HuH-7 (cell line): Measurements from ENCODE around the gene RPP14.
"Not testable (repeated sequence)": the region's sequence is repeated elsewhere in the genome, so short reads cannot be mapped to it uniquely, and the experiment has no call there.

Source experiments
- DNase-seq: peaks from one replicate; pipeline ENCODE4 v3.0.0; 2011; ENCODE audit warnings: low spot score

The RPP14 gene

DNA sequence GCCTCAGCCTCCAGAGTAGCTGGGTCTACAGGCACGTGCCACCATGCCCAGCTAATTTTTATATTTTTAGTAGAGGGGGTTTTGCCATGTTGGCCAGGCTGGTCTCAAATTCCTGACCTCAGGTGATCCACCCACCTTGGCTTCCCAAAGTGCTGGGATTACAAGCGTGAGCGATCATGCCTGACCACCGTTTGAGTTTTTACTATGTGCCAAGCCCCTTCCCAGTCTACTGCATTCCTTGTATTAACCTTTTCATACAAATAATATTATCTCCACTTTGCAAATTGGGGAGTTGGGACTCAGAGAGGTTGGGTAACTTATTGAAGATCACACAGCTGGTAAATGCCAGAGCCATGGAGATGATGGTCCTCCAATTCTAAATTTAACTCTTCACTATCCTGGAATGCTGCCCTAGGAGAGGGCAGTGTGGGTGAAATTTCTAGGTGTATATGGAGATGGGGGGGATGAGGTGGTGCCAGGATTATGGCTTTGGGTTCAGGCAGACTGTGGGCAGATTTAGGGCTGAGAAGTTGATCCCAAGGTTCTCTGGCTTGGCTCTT is 25.6 kb downstream of the RPP14 start:
- no peak for DNase-seq

GRCh38 chr3:58332575-58333188 is 26.6 kb downstream of the RPP14 start, which contains the start of gene PXK:
Gene PXK (plus strand): TSS chr3:58332892. CDS start chr3:58332989, 97 bp downstream.
- DNase-seq = peak; percentile 26

GRCh38 chr3:58333206-58334012 is 27.4 kb downstream of the RPP14 start:
- no peak for DNase-seq

DNA sequence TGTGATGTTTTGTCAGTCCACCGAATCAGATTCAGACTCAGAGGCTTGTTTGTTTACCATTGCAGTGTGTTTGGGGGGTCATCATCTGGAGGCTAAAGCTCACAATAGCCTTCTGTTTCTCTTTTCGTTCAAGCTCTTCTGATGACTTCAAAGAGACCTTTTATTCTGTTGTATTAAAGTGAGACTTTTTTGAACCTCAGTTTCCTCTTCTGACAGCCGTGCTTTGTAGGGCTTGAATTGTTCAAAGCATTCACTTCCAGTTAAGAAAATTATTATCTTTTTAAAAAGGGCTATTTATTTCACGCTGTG is 27.9 kb downstream of the RPP14 start:
- DNase-seq = no peak

DNA sequence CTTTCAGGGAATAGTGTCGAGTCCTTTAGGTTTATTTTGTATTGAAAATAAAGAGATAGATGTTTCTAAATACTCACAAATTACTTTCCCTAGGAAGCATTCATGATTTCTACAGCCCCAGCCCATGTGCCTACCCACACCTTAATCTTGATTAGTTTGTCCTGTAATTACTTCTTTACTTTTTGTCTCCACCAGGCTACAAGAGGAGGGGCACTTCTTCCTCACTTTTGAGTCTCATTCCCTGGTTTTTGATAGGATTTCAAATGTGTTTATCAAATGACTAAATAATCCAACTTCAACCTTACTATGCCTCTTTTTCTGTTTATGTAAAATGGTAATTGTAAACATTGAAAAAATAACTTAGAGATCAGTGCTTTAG is 28.4 kb downstream of the RPP14 start:
- no peak for DNase-seq

DNA sequence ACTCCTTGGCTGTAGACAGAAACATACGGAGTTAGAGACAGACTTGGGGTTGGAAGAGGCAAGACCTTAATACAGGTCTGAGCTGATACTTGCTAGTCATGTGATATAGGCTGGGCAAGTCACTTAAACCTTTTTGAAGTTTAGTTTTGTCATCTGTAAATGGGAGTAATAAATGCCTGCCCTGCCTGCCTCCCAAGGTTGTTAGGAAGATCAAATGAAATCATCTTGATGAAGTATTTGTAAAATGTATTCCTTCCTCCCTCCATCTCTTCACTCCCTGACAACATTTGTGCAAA is 29.6 kb downstream of the RPP14 start:
- DNase-seq = no peak

DNA sequence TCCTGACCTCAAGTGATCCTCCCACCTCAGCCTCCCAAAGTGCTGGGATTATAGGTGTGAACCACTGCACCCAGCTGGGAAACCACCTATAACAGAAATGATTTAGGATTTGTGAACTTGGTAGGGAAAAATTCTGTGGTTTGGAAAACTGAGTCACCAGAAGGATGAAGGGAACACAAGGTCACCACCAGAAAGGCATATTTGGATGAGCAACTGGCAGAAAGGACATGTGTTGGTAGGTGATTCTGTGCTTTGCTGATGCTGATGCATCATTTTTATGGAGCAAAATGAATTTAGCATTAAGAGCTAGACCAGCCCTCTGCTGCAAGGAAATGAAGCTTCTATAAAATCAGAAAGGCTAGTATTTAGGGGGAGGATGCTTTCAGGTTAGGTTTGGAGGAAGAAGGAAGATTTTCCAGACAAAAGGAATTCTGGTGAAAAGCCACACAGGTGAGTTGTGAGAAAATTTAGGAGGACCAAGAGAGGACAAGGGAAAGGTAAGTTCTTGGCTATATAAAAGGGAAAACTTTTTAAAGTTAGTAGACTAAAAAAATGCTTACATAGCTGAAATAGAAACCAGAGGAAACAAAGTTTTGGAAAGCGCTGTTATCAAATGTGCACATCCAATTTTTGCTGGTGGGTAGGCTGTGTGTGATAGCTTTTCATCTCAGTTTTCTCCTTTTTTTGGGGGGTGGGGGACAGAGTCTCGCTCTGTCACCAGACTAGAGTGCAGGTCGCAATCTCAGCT is 30.3 kb downstream of the RPP14 start:
- no peak for DNase-seq

GRCh38 chr3:58337190-58337589 is 31.1 kb downstream of the RPP14 start:
- no peak for DNase-seq

DNA sequence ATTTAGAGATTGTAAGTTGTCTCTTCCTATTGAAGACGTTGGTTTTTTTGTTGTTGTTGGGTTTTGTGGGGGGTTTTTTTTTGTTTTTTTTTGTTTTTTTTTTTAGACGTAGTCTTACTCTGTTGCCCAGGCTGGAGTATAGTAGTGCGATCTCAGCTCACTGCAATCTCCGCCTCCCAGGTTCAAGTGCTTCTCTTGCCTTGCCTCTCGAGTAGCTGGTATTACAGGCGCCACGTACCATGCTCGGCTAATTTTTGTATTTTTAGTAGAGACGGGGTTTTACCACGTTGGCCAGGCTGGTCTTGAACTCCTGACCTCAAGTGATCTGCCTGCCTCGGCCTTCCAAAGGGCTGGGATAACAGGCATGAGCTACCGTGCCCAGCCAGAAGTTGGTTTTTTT is 33.1 kb downstream of the RPP14 start:
- not testable (repeated sequence) for DNase-seq

DNA sequence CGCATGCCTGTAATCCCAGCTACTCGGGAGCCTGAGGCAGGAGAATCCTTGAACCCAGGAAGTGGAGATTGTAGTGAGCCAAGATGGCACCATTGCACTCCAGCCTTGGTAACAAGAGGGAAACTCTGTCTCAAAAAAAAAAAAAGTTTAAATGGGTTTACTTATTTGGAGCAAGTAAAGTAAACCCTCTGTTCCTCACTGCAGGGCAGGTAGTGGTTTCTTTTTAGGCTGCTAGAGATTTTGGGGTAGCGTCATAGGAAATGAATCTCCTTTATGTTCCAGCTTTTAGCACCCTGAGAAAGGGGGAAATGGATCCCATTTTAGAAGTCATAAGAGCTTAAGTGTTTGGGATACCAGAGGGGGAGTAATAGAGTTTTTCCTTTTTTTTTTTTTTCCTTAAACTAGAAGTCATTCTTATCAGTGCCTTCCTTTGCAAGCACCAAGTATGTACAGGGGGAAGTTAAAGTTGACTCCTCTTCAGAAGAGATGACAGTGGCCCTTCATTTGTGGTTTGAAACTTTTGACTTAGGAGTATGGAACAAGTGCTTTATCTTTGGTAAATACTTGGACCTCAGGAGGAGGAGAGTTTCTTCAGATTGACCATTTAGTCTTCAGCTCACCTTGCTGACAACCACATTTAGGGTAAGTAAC is 34.7 kb downstream of the RPP14 start:
- DNase-seq = no peak

GRCh38 chr3:58341376-58341775 is 35.3 kb downstream of the RPP14 start:
- DNase-seq = no peak

GRCh38 chr3:58342676-58343075 is 36.6 kb downstream of the RPP14 start:
- DNase-seq = no peak

GRCh38 chr3:58345457-58345856 is 39.4 kb downstream of the RPP14 start:
- no peak for DNase-seq

- DNase-seq = no peak
Measured at GRCh38 chr3:58346368-58346767, 40.3 kb downstream of the RPP14 start.

- DNase-seq = no peak
Measured at GRCh38 chr3:58347984-58348383, 41.9 kb downstream of the RPP14 start.

DNA sequence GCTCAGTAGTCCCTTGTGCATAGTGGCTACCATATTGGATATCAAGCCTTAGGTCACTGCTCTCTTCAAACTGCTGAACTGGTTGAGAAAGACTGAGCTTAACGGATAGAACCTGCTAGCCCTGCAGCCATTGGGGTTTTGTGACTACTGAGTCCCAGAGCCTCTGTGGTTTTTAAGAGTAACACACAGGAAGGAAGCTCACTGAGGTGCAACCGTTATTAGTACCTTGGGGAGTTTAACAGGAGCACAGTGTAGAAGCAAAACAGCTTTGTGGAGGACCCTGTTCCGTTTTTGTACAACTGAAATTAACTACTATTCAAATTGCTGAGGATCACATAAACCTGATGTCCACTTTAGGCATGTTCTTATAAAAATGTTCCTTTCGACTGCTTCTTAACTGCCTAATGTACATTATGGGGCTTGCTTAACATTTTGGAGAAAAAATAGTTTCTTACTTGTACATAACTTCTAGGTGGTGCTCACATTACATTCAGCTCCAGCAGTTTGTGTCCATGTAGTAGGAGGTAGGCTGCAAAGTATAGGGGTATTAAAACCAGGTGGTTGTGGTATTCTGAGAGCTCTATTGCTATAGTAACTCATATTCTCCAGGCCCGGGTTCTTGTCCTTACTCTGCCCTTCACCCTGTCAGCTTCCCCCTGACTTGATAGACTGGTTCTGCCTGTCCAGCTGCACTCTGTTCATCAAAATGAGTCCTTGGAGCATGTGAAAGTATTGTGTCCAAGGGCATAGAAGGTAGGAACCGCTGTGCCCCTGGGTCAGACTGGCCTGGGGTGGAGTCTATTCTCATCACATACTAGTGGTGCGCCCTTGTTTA is 44.0 kb downstream of the RPP14 start:
- no peak for DNase-seq

DNA sequence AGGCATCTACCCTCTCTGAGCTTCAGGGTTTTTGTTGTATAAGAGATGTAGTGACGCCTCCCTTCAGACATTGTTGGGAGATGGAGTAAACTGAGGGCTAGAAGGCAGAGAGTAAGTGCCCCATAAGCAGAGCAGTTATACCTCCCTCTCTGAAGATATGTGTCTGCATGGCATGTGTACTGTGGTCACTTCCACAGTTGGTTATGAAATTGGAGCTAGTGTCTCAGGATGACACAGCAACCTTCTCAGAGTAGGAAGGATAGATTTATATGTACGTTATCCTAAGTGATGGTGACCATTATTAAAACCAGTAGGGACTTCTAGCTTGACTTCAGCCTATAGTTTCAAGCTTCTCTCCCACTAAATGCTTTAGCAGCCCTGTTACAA is 44.6 kb downstream of the RPP14 start:
- DNase-seq = no peak

DNA sequence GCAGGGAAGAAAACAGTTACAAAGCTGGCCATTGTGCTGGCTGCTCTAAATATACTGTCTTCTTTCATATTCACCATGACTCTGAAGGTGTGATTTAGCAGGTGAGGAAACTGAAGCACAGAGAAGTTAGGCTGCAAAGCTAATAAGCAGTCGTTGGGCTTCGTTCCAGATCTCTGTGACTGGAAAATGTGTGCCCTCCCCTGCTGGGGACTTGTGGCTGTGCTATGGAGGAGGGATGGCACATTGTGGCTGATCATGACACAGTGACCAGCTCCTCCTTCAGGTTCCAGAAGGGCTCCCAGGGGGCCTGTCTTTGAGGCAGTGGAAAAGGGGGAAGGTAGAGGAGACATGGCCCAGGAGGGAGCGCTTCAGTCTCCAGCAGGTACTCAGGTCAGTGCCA is 45.9 kb downstream of the RPP14 start:
- no peak for DNase-seq

GRCh38 chr3:58352626-58353025 is 46.6 kb downstream of the RPP14 start:
- no peak for DNase-seq

DNA sequence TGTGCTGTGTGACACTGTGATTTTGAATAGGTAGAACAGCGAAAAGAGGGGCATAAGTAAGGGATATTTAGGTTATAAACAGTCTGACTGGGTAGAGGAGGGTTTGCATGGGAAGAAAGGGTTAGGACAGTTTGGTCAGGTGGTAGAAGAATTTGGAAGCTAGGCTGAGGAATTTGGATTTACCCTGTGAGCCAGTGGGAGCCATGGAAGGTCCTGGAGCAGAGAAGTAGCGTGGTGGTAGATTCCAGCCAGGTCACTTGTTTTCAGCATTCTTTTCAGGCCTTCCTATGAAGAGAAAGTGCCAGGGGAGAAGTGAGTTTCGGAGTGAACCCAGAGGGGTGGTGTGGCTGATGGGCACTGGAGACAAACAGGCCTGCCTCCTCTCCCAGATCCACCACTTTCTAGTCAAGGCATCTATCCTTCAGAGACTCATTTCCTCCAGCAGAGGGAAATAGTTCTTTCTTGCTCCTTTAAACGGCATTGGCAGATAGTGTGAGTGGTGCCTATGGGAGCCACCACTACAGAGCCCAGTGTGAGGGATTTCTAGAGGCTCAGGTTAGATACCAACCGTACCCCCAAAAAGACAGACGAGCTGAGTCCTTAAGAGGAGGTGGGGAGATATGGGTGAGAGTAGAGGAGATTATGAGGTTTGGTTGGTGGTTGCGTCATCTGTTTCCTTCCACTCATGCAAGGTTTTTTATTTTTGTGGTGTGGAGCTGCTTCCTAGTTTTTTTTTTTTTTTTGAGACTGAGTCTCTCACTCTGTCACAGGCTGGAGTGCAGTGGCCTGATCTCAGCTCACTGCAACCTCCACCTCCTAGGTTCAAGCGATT is 47.9 kb downstream of the RPP14 start:
- DNase-seq = no peak

DNA sequence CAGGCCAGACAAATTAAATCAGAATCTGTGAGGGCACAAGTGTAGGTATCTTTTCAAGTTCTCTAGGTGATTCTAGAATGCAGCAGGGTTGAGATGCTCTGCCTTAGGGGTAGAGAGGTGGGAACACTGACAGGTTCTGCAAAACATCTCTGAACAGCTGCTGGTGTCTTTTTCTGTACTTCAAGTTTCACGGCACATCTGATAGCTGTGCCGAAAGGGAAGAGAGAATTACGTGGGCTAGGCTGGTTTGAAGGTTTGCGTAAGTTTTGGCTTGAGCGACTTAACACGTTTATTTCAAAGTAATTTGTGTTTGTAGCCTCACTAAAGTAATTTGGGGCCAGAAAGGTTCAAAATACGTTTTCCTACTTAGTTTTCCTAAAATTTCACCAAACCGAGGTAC is 49.1 kb downstream of the RPP14 start:
- DNase-seq = no peak
